ENCODE measurements around the gene LZTS3. TPM values are rescaled to one million over a fixed set of nuclear protein-coding genes. Genes with fewer than 3 reads are reported as not detected.

Gene LZTS3
- total and polyA plus RNA-seq, 2 of the 13 experiments (the other 11 are each of a cell fraction or from before 2014, with no cell fraction given): 10.1 to 31.3 TPM

- TF ChIP-seq DDIT3 (CRISPR knock-in tag; IDR thresholded peaks at IDR 0.05) (no peak), HHEX (CRISPR knock-in tag; IDR thresholded peaks at IDR 0.05) (no peak), RFX1 (IDR thresholded peaks at IDR 0.05) (no peak), PATZ1 (CRISPR knock-in tag; IDR thresholded peaks at IDR 0.05) (peak; percentile 53), USF2 (IDR thresholded peaks at IDR 0.05; ENCODE audit: low read depth, low read length) (no peak), USF2 (CRISPR knock-in tag; IDR thresholded peaks at IDR 0.05; ENCODE audit: borderline replicate concordance) (no peak), CBX1 (IDR thresholded peaks at IDR 0.05; ENCODE audit: low read depth) (peak; percentile 88), ZNF430 (CRISPR knock-in tag; IDR thresholded peaks at IDR 0.05) (peak; percentile 97), ZFP62 (CRISPR knock-in tag; IDR thresholded peaks at IDR 0.05) (no peak), ZSCAN29 (CRISPR knock-in tag; conservative IDR thresholded peaks at IDR 0.05) (peak; percentile 74; the same call in 1 of the 2 replicates), STAT6 (CRISPR knock-in tag; IDR thresholded peaks at IDR 0.05; ENCODE audit: borderline replicate concordance) (peak; percentile 76; the same call in 1 of the 2 replicates), MAZ (IDR thresholded peaks at IDR 0.05; ENCODE audit: borderline replicate concordance, low read depth, low read length) (peak; percentile 52; the same call in 1 of the 2 replicates), MAZ (CRISPR knock-in tag; IDR thresholded peaks at IDR 0.05; ENCODE audit: low read depth) (peak; percentile 88; the same call in 1 of the 2 replicates), ZSCAN20 (CRISPR knock-in tag; IDR thresholded peaks at IDR 0.05; ENCODE audit: borderline replicate concordance) (peak; percentile 83; the same call in 1 of the 2 replicates), HCFC1 (IDR thresholded peaks at IDR 0.05; ENCODE audit: low read depth, low read length) (no peak), GPBP1L1 (CRISPR knock-in tag; IDR thresholded peaks at IDR 0.05) (no peak), NKX3-1 (CRISPR knock-in tag; IDR thresholded peaks at IDR 0.05) (no peak), ZNF792 (CRISPR knock-in tag; IDR thresholded peaks at IDR 0.05) (peak; percentile 58; the same call in 1 of the 2 replicates), ZFP37 (CRISPR knock-in tag; IDR thresholded peaks at IDR 0.05; ENCODE audit: borderline replicate concordance) (peak; percentile 49; the same call in 1 of the 2 replicates), DPF2 (CRISPR knock-in tag; IDR thresholded peaks at IDR 0.05; ENCODE audit: borderline replicate concordance, low read depth) (no peak), RXRB (CRISPR knock-in tag; IDR thresholded peaks at IDR 0.05; ENCODE audit: borderline replicate concordance) (peak; percentile 68), CEBPB (IDR thresholded peaks at IDR 0.05; ENCODE audit: borderline replicate concordance, low read depth, low read length) (no peak)
These were observed 36.1 kb upstream of the LZTS3 start, which contains the start of gene ITPA (continued) for GRCh38 chr20:3209257-3209945.
